Measurements from ENCODE around the gene GPR132. TPM values are rescaled to one million over a fixed set of nuclear protein-coding genes. Genes with fewer than 3 reads are reported as not detected.

The GPR132 gene
- total RNA-seq, 1 experiment from 2014 or later, result not detected

- Histone ChIP-seq H2AFZ (no peak overlapping the region), H3F3A (ENCODE audit: insufficient read depth, low read depth) (peaks cover 27% of the 10 kb centered on the region), H3K4me2 (no peak overlapping the region), H3K4me3 (no peak overlapping the region), H3K27me3 (ENCODE audit: insufficient read depth, low read depth) (no peaks in the 10 kb centered on the region), H3K27ac (peak overlapping the region; percentile 27; the same call in 1 of the 2 replicates), H3K36me3 (ENCODE audit: low read depth) (peaks cover 14% of the 10 kb centered on the region), H3K9me3 (ENCODE audit: insufficient read depth, low read depth) (no peaks in the 10 kb centered on the region), H3K9me2 (ENCODE audit: insufficient read depth) (no peaks in the 10 kb centered on the region), H3K4me1 (replicated peaks; ENCODE audit: insufficient read depth) (peaks cover 42% of the 10 kb centered on the region), H3K79me2 (ENCODE audit: low read depth) (peaks cover 100% of the 10 kb centered on the region), H4K20me1 (ENCODE audit: insufficient read depth) (peaks cover 63% of the 10 kb centered on the region)
- DNase-seq, result no peak
- TF ChIP-seq EZH2 (IDR thresholded peaks at IDR 0.05; ENCODE audit: low read depth), result no peak
- TF ChIP-seq, protein P1, sequence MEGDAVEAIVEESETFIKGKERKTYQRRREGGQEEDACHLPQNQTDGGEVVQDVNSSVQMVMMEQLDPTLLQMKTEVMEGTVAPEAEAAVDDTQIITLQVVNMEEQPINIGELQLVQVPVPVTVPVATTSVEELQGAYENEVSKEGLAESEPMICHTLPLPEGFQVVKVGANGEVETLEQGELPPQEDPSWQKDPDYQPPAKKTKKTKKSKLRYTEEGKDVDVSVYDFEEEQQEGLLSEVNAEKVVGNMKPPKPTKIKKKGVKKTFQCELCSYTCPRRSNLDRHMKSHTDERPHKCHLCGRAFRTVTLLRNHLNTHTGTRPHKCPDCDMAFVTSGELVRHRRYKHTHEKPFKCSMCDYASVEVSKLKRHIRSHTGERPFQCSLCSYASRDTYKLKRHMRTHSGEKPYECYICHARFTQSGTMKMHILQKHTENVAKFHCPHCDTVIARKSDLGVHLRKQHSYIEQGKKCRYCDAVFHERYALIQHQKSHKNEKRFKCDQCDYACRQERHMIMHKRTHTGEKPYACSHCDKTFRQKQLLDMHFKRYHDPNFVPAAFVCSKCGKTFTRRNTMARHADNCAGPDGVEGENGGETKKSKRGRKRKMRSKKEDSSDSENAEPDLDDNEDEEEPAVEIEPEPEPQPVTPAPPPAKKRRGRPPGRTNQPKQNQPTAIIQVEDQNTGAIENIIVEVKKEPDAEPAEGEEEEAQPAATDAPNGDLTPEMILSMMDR (conservative IDR thresholded peaks at IDR 0.05), result no peak
- intact Hi-C loops (cut with micrococcal nuclease; ENCODE audit: unreplicated experiment), result no loop called here
- BruUV-seq (replicated peaks), result no TSS peak
- ChIA-PET POLR2A (ENCODE audit: unreplicated experiment) (no interaction called here), CTCF (no interaction called here)
Measured at GRCh38 chr14:105015242-105015641, 50.0 kb downstream of the GPR132 start.

- Histone ChIP-seq H4K20me1 (ENCODE audit: insufficient read depth) (peaks cover 69% of the 10 kb centered on the region), H3K4me3 (no peak overlapping the region), H3F3A (ENCODE audit: insufficient read depth, low read depth) (peaks cover 21% of the 10 kb centered on the region), H3K79me2 (ENCODE audit: low read depth) (peaks cover 100% of the 10 kb centered on the region), H3K27ac (peak overlapping the region; percentile 27; the same call in 1 of the 2 replicates), H2AFZ (no peak overlapping the region), H3K4me1 (replicated peaks; ENCODE audit: insufficient read depth) (peaks cover 38% of the 10 kb centered on the region), H3K9me2 (ENCODE audit: insufficient read depth) (no peaks in the 10 kb centered on the region), H3K36me3 (ENCODE audit: low read depth) (peaks cover 14% of the 10 kb centered on the region), H3K4me2 (no peak overlapping the region), H3K27me3 (ENCODE audit: insufficient read depth, low read depth) (no peaks in the 10 kb centered on the region), H3K9me3 (ENCODE audit: insufficient read depth, low read depth) (no peaks in the 10 kb centered on the region)
- ChIA-PET POLR2A (ENCODE audit: unreplicated experiment) (no interaction called here), CTCF (no interaction called here)
- no peak for DNase-seq
- BruUV-seq (replicated peaks), result no TSS peak
- TF ChIP-seq, protein P1 (conservative IDR thresholded peaks at IDR 0.05), result no peak
- no peak for TF ChIP-seq EZH2 (IDR thresholded peaks at IDR 0.05; ENCODE audit: low read depth)
- intact Hi-C loops (cut with micrococcal nuclease; ENCODE audit: unreplicated experiment), result no loop called here
Measured at GRCh38 chr14:105014631-105015030, 50.6 kb downstream of the GPR132 start.

GRCh38 chr14:105014032-105014431 is 51.2 kb downstream of the GPR132 start:
- Histone ChIP-seq H2AFZ (no peak overlapping the region), H3K9me2 (ENCODE audit: insufficient read depth) (no peaks in the 10 kb centered on the region), H3F3A (ENCODE audit: insufficient read depth, low read depth) (peaks cover 21% of the 10 kb centered on the region), H4K20me1 (ENCODE audit: insufficient read depth) (peaks cover 75% of the 10 kb centered on the region), H3K4me2 (no peak overlapping the region), H3K9me3 (ENCODE audit: insufficient read depth, low read depth) (no peaks in the 10 kb centered on the region), H3K36me3 (ENCODE audit: low read depth) (peaks cover 14% of the 10 kb centered on the region), H3K27me3 (ENCODE audit: insufficient read depth, low read depth) (no peaks in the 10 kb centered on the region), H3K79me2 (ENCODE audit: low read depth) (peaks cover 100% of the 10 kb centered on the region), H3K4me3 (no peak overlapping the region), H3K27ac (no peak overlapping the region), H3K4me1 (replicated peaks; ENCODE audit: insufficient read depth) (peaks cover 32% of the 10 kb centered on the region)
- TF ChIP-seq, protein P1 (conservative IDR thresholded peaks at IDR 0.05), result no peak
- TF ChIP-seq EZH2 (IDR thresholded peaks at IDR 0.05; ENCODE audit: low read depth), result no peak
- ChIA-PET CTCF (no interaction called here), POLR2A (ENCODE audit: unreplicated experiment) (no interaction called here)
- no peak for DNase-seq
- BruUV-seq (replicated peaks), result no TSS peak
- intact Hi-C loops (cut with micrococcal nuclease; ENCODE audit: unreplicated experiment), result no loop called here

Data from PC-9 (cell line).